SK-N-SH (cell line): ENCODE measurements around the gene HOXA2. TPM values are rescaled to one million over a fixed set of nuclear protein-coding genes. Genes with fewer than 3 reads are reported as not detected.

Experiments used
- CTCF ChIA-PET: fragments of 300-600, 350-600 bp; formaldehyde crosslinking; extraction: SDS; loops from one replicate; lab custom pipeline; 2021; lab: Yijun Ruan, JAX
- POLR2A ChIA-PET: fragments of 350-600 bp; sonication (Branson Sonifier 250); formaldehyde crosslinking; extraction: SDS; loops from one replicate; lab custom pipeline; 2020; ENCODE audit warnings: antibody characterized with exemption, inconsistent platforms; lab: Yijun Ruan, JAX
- DNase-seq: peaks from one replicate; pipeline ENCODE4 v3.0.0; 2012
- H2AFZ ChIP-seq: fragments of 200-600 bp; sonication (generic); 2 replicates; pipeline ENCODE4 v1.8.1; 2016; ENCODE audit warnings: antibody characterized with exemption, mild to moderate bottlenecking, low read depth
- H3F3A ChIP-seq: fragments of 200-600 bp; sonication (generic); replicated peaks from 2 replicates; pipeline ENCODE3; 2016; ENCODE audit warnings: antibody characterized with exemption, mild to moderate bottlenecking; ENCODE audit not compliant: insufficient read depth
- H3K27ac ChIP-seq, 2 experiments: fragments of 200-500 bp in 1 of 2; fragments of 200-600 bp in 1 of 2; sonication (Bioruptor generic) in 1 of 2; sonication (generic), shearing (Covaris generic) in 1 of 2; 2 replicates each; pipeline versions ENCODE4 v1.5.1 to v1.6.1; 2014 to 2016; ENCODE audit warnings: low read depth in 2 of 2, inconsistent platforms in 1 of 2, low read length in 1 of 2, mild to moderate bottlenecking in 1 of 2, mixed read lengths in 1 of 2
- H3K27me3 ChIP-seq: fragments of 200-600 bp; sonication (generic), shearing (Covaris generic); 2 replicates; pipeline ENCODE4 v1.6.1; 2016; ENCODE audit warnings: mixed run types; ENCODE audit not compliant: insufficient read depth
- H3K36me3 ChIP-seq, 2 experiments: fragments of 200-500 bp in 1 of 2; fragments of 200-600 bp in 1 of 2; sonication (Bioruptor generic) in 1 of 2; sonication (generic) in 1 of 2; replicated peaks in 1 of 2; 2 replicates each; pipeline versions ENCODE3 to v1.5.1; 2014 to 2016; ENCODE audit warnings: low read length in 1 of 2, mild to moderate bottlenecking in 1 of 2; ENCODE audit not compliant: insufficient read depth in 2 of 2, control insufficient read depth in 1 of 2
- H3K4me1 ChIP-seq, 2 experiments: fragments of 200-500 bp in 1 of 2; fragments of 200-600 bp in 1 of 2; sonication (Bioruptor generic) in 1 of 2; sonication (generic), shearing (Covaris generic) in 1 of 2; 2 replicates each; pipeline versions ENCODE4 v1.5.1 to v1.6.1; 2014 to 2016; ENCODE audit warnings: low read depth in 1 of 2, low read length in 1 of 2, mixed run types in 1 of 2; ENCODE audit not compliant: insufficient read depth in 2 of 2, control insufficient read depth in 1 of 2
- H3K4me2 ChIP-seq: fragments of 200-600 bp; sonication (generic), shearing (Covaris generic); 2 replicates; pipeline ENCODE4 v1.6.1; 2017; ENCODE audit warnings: mixed run types
- H3K4me3 ChIP-seq, 2 experiments: fragments of 200-500 bp in 1 of 2; fragments of 200-600 bp in 1 of 2; sonication (Bioruptor generic) in 1 of 2; sonication (generic), shearing (Covaris generic) in 1 of 2; 2 replicates each; pipeline versions ENCODE4 v1.5.1 to v1.8.1; 2014 to 2016; ENCODE audit warnings: low read depth in 2 of 2, inconsistent platforms in 1 of 2, low read length in 1 of 2, mild to moderate bottlenecking in 1 of 2, mixed read lengths in 1 of 2, moderate library complexity in 1 of 2
- H3K79me2 ChIP-seq: fragments of 200-600 bp; sonication (generic); 2 replicates; pipeline ENCODE4 v1.8.1; 2017; ENCODE audit warnings: mild to moderate bottlenecking; ENCODE audit not compliant: insufficient read depth
- H3K9ac ChIP-seq: fragments of 200-600 bp; sonication (generic); 2 replicates; pipeline ENCODE4 v1.6.1; 2017; ENCODE audit warnings: mixed run types
- H3K9me2 ChIP-seq: fragments of 200-600 bp; sonication (generic); 2 replicates; pipeline ENCODE4 v1.6.1; 2017; ENCODE audit warnings: mixed run types
- H3K9me3 ChIP-seq: fragments of 200-600 bp; sonication (generic); 2 replicates; pipeline ENCODE4 v1.6.1; 2017; ENCODE audit warnings: mixed run types, mild to moderate bottlenecking, moderate library complexity
- H4K20me1 ChIP-seq: fragments of 200-600 bp; sonication (generic); 2 replicates; pipeline ENCODE4 v1.6.1; 2017; ENCODE audit warnings: mild to moderate bottlenecking, mixed run types; ENCODE audit not compliant: insufficient read depth
- CHD2 ChIP-seq: fragments of 150-350 bp; IDR thresholded peaks from 2 replicates; pipeline ENCODE4 v1.6.1; 2018; ENCODE audit warnings: low read length; ENCODE audit not compliant: partially characterized antibody
- CTCF ChIP-seq: fragments of 200-600 bp; sonication (generic); IDR thresholded peaks from 2 replicates; pipeline ENCODE4 v1.6.1; 2017; ENCODE audit warnings: antibody characterized with exemption, mild to moderate bottlenecking, moderate library complexity
- EP300 ChIP-seq, 2 experiments: IDR thresholded peaks; 2 replicates each; pipeline versions ENCODE4 v1.4.0 to v1.6.1; 2012; ENCODE audit warnings: borderline replicate concordance in 1 of 2, low read depth in 1 of 2, low read length in 1 of 2
- EZH2phosphoT487 ChIP-seq: fragments of 200-600 bp; sonication (generic); IDR thresholded peaks from 2 replicates; pipeline ENCODE4 v1.6.1; 2017; ENCODE audit warnings: low read depth, mixed run types, mild to moderate bottlenecking, antibody characterized with exemption, moderate library complexity, borderline replicate concordance
- FOXM1 ChIP-seq: IDR thresholded peaks from 2 replicates; pipeline ENCODE4 v1.4.0; 2012; ENCODE audit warnings: low read depth, mild to moderate bottlenecking
- MEF2A ChIP-seq: IDR thresholded peaks from 2 replicates; pipeline ENCODE4 v1.4.0; 2012; ENCODE audit warnings: low read depth, borderline replicate concordance
- NFIC ChIP-seq: IDR thresholded peaks from 2 replicates; pipeline ENCODE4 v1.4.0; 2012; ENCODE audit warnings: borderline replicate concordance
- POLR2AphosphoS5 ChIP-seq: IDR thresholded peaks from 2 replicates; pipeline ENCODE4 v1.6.1; 2012; ENCODE audit warnings: low read depth, low read length
- RAD21 ChIP-seq: IDR thresholded peaks from 2 replicates; pipeline ENCODE4 v1.6.1; 2012; ENCODE audit warnings: mild to moderate bottlenecking, low read length
- RXRA ChIP-seq: IDR thresholded peaks from 2 replicates; pipeline ENCODE4 v1.4.0; 2012; ENCODE audit warnings: low read depth, mild to moderate bottlenecking, borderline replicate concordance
- SMC3 ChIP-seq: IDR thresholded peaks from 2 replicates; pipeline ENCODE4 v1.6.1; 2012; ENCODE audit warnings: low read depth, low read length, improper control_type of control experiment
- TCF12 ChIP-seq: IDR thresholded peaks from 2 replicates; pipeline ENCODE4 v1.4.0; 2012
- USF2 ChIP-seq: fragments of 150-350 bp; IDR thresholded peaks from 2 replicates; pipeline ENCODE4 v1.6.1; 2017; ENCODE audit warnings: antibody characterized with exemption, low read length, low read depth, borderline replicate concordance
- YY1 ChIP-seq: IDR thresholded peaks from 2 replicates; pipeline ENCODE4 v1.4.0; 2012; ENCODE audit warnings: low read depth, mild to moderate bottlenecking
- ZBTB33 ChIP-seq: IDR thresholded peaks from 2 replicates; pipeline ENCODE4 v1.4.0; 2012; ENCODE audit warnings: low read depth, borderline replicate concordance
- WGBS: methylation state at CpG from one replicate; pipeline ENCODE4 v1.1.6; 2017; ENCODE audit warnings: low lambda C conversion rate; 5-methylcytosine and 5-hydroxymethylcytosine counted together
- polyA plus RNA-seq, 3 experiments: library from polyadenylated mRNA; depleted of rRNA; stranded (reverse); fragments of >200 nt; gene quantifications; 2 replicates each; pipeline ENCODE4 v1.2.3, GENCODE V29; 2012

HOXA2 gene
- polyA plus RNA-seq, 1 of the 3 experiments (the other 2 are of a cell fraction) = not detected

- no peak for TF ChIP-seq MEF2A
- TF ChIP-seq USF2 = no peak
- TF ChIP-seq SMC3 = no peak
- TF ChIP-seq CTCF = no peak
- no peak for DNase-seq
- Histone ChIP-seq H3K27ac (no peak overlapping the region), H3K9ac (no peak overlapping the region), H3K4me3 (no peak overlapping the region), H3K4me1 (no peaks in the 10 kb centered on the region), H4K20me1 (no peaks in the 10 kb centered on the region), H3K79me2 (no peaks in the 10 kb centered on the region), H2AFZ (no peak overlapping the region), H3K27me3 (peaks cover 100% of the 10 kb centered on the region), H3K9me2 (no peaks in the 10 kb centered on the region), H3K4me2 (no peak overlapping the region), H3K9me3 (no peaks in the 10 kb centered on the region), H3F3A (no peaks in the 10 kb centered on the region), H3K36me3 (no peaks in the 10 kb centered on the region)
- 5% methylated on average over 7 of the region's 7 CpGs for WGBS
- ChIA-PET POLR2A (no interaction called here), CTCF (interaction anchor here (0.9 to 2.8 kb wide), 3 partner anchors 10 to 39 kb away, joined by 3 to 13 read pairs (median 3); partner anchors contain the start of gene HOXA3)
Observed at GRCh38 chr7:27121684-27122076, 19.2 kb upstream of the HOXA2 start.

GRCh38 chr7:27119412-27119911, 17.0 kb upstream of the HOXA2 start:
- DNase-seq = no peak
- Histone ChIP-seq H3K27ac (no peak overlapping the region), H4K20me1 (no peaks in the 10 kb centered on the region), H3K4me3 (no peak overlapping the region), H3K79me2 (no peaks in the 10 kb centered on the region), H2AFZ (no peak overlapping the region), H3K9me3 (no peaks in the 10 kb centered on the region), H3K4me1 (no peaks in the 10 kb centered on the region), H3F3A (no peaks in the 10 kb centered on the region), H3K9ac (no peak overlapping the region), H3K9me2 (no peaks in the 10 kb centered on the region), H3K27me3 (peaks cover 100% of the 10 kb centered on the region), H3K4me2 (no peak overlapping the region), H3K36me3 (no peaks in the 10 kb centered on the region)
- no peak for TF ChIP-seq EP300 (IDR thresholded peaks at IDR 0.05; ENCODE audit: borderline replicate concordance in 1 of 2, low read depth in 1 of 2, low read length in 1 of 2)
- ChIA-PET POLR2A (no interaction called here), CTCF (interaction anchor here (1.2 to 2.8 kb wide), 2 partner anchors 32 to 436 kb away, joined by 3 to 13 read pairs; partner anchors contain the start of gene HOXA3)
- 0% methylated on average over 1 of the region's 1 CpG for WGBS

GRCh38 chr7:27118580-27118979, 16.1 kb upstream of the HOXA2 start:
- H2AFZ ChIP-seq = no peak overlapping the region
- no peak for TF ChIP-seq EZH2phosphoT487
- no peak for TF ChIP-seq TCF12
- TF ChIP-seq ZBTB33 = no peak
- TF ChIP-seq CHD2 = no peak
- TF ChIP-seq RAD21 = no peak
- TF ChIP-seq NFIC = no peak
- no peak for TF ChIP-seq RXRA
- TF ChIP-seq POLR2AphosphoS5 = no peak
- no peak for TF ChIP-seq YY1
- TF ChIP-seq FOXM1 = no peak
- TF ChIP-seq USF2 = no peak

More at GRCh38 chr7:27118580-27118979, 16.1 kb upstream of the HOXA2 start:
- no peaks in the 10 kb centered on the region for H3K4me1 ChIP-seq
- no peak overlapping the region for H3K4me3 ChIP-seq
- CTCF ChIA-PET = interaction anchor here (0.6 to 2.9 kb wide), 3 partner anchors 13 to 459 kb away, joined by 3 to 9 read pairs (median 3); partner anchors contain the start of gene HOXA5
- H3F3A ChIP-seq = no peaks in the 10 kb centered on the region
- H4K20me1 ChIP-seq = no peaks in the 10 kb centered on the region
- H3K9me3 ChIP-seq = no peaks in the 10 kb centered on the region
- H3K9me2 ChIP-seq = no peaks in the 10 kb centered on the region
- H3K79me2 ChIP-seq = no peaks in the 10 kb centered on the region
- no peak overlapping the region for H3K27ac ChIP-seq
- H3K9ac ChIP-seq = no peak overlapping the region
- POLR2A ChIA-PET = no interaction called here
- no peak for DNase-seq
- peaks cover 96% of the 10 kb centered on the region for H3K27me3 ChIP-seq
- 2% methylated on average over 3 of the region's 3 CpGs for WGBS
- H3K36me3 ChIP-seq = no peaks in the 10 kb centered on the region
- H3K4me2 ChIP-seq = no peak overlapping the region
